A673 (cell line): ENCODE measurements around the gene GRB10.

Source experiments
- CTCF ChIP-seq: fragments of 300-800, 200-600 bp; sonication (generic); conservative IDR thresholded peaks from 2 replicates; pipeline ENCODE4 v1.5.1; 2017; ENCODE audit warnings: low read depth, mild to moderate bottlenecking, antibody characterized with exemption, low read length, moderate library complexity, mixed read lengths
- EZH2 ChIP-seq: fragments of 200-600 bp; sonication (generic); IDR thresholded peaks from 2 replicates; pipeline ENCODE4 v1.6.1; 2017; ENCODE audit warnings: borderline replicate concordance, low read depth, mild to moderate bottlenecking, mixed read lengths, antibody characterized with exemption, low read length; ENCODE audit not compliant: poor library complexity, severe bottlenecking

GRCh38 chr7:50631639-50632038, 151.1 kb downstream of the GRB10 start:
- TF ChIP-seq CTCF (no peak), EZH2 (no peak)
